K562 (cell line): ENCODE measurements around the gene TERT. TPM values are rescaled to one million over a fixed set of nuclear protein-coding genes. Genes with fewer than 3 reads are reported as not detected.

Source experiments
- ATAC-seq: fragments of 200-7000 bp; cut with Tn5 transposase; 3 replicates; pipeline ENCODE4 v1.9.1; 2020; ENCODE audit warnings: moderate library complexity
- BruUV-seq: library from RNA; stranded (reverse); fragments of 400-500 nt; replicated peaks from 2 replicates; lab custom pipeline; 2021; lab: Mats Ljungman, UMichigan
- CTCF ChIA-PET: fragments of 300-600 bp; formaldehyde crosslinking; extraction: SDS; loops from one replicate; lab custom pipeline; 2021; ENCODE audit warnings: low intra/inter-chr PET ratio; lab: Yijun Ruan, JAX
- POLR2A ChIA-PET: fragments of 300-600, 350-650 bp; sonication (Branson Sonifier 250); formaldehyde crosslinking; extraction: SDS; loops from one replicate; lab custom pipeline; 2021; ENCODE audit warnings: antibody characterized with exemption, inconsistent platforms; lab: Yijun Ruan, JAX
- DNase-seq, 4 experiments: peaks; one replicate each; pipeline versions ENCODE4 v3.0.0 to v3.0.0-alpha.2; 2011 to 2018; ENCODE audit warnings: low spot score in 3 of 4, mixed read lengths in 3 of 4; ENCODE audit errors: extremely low read depth in 1 of 4
- FAIRE-seq: peaks from 2 replicates; lab custom pipeline; 2011; peaks lifted over from hg19 to GRCh38; lab: Jason Lieb, UNC
- H2AFZ ChIP-seq: 2 replicates; pipeline ENCODE4 v1.6.0; 2011; ENCODE audit warnings: low read depth, low read length, control low read depth, inconsistent platforms
- H3K27ac ChIP-seq: fragments of 200-600 bp; 3 replicates; pipeline ENCODE4 v1.8.0; 2011; ENCODE audit warnings: low read depth, mild to moderate bottlenecking, control low read depth, inconsistent platforms, low read length, moderate library complexity, mixed read lengths; ENCODE audit errors: extremely low read depth
- H3K27me3 ChIP-seq, 2 experiments: fragments of 300-600 bp in 1 of 2; 2 replicates in 1 of 2; 3 replicates in 1 of 2; pipeline versions ENCODE4 v1.6.0 to v1.8.0; 2011; ENCODE audit warnings: inconsistent platforms in 2 of 2, low read length in 2 of 2, mild to moderate bottlenecking in 1 of 2, mixed read lengths in 1 of 2, moderate library complexity in 1 of 2; ENCODE audit not compliant: control insufficient read depth in 2 of 2, insufficient read depth in 2 of 2
- H3K36me3 ChIP-seq: fragments of 300-600 bp; 3 replicates; pipeline ENCODE4 v1.8.0; 2011; ENCODE audit warnings: mild to moderate bottlenecking, low read length, inconsistent platforms; ENCODE audit not compliant: control insufficient read depth, insufficient read depth
- H3K4me1 ChIP-seq, 2 experiments: fragments of 200-600 bp in 1 of 2; replicated peaks in 1 of 2; 2 replicates in 1 of 2; 3 replicates in 1 of 2; pipeline versions ENCODE4 v1.5.1 to v1.8.0; 2011; ENCODE audit warnings: inconsistent platforms in 2 of 2, low read length in 2 of 2, mild to moderate bottlenecking in 1 of 2, mixed read lengths in 1 of 2, moderate library complexity in 1 of 2; ENCODE audit not compliant: control insufficient read depth in 2 of 2, insufficient read depth in 2 of 2
- H3K4me2 ChIP-seq: 2 replicates; pipeline ENCODE4 v1.6.1; 2011; ENCODE audit warnings: low read length, control low read depth, inconsistent platforms, mixed read lengths; ENCODE audit not compliant: insufficient read depth
- H3K4me3 ChIP-seq: fragments of 200-600 bp; sonication (generic), shearing (Covaris generic); 2 replicates; pipeline ENCODE4 v1.5.1; 2016; ENCODE audit warnings: control low read depth, inconsistent platforms
- H3K79me2 ChIP-seq: fragments of 200-600 bp; 3 replicates; pipeline ENCODE4 v1.8.0; 2011; ENCODE audit warnings: low read length, inconsistent platforms; ENCODE audit not compliant: control insufficient read depth, insufficient read depth
- H3K9ac ChIP-seq, 2 experiments: 2 replicates each; pipeline versions ENCODE4 v1.6.0 to v1.6.1; 2011; ENCODE audit warnings: low read depth in 2 of 2, low read length in 2 of 2, control low read depth in 1 of 2, inconsistent platforms in 1 of 2, mild to moderate bottlenecking in 1 of 2, mixed read lengths in 1 of 2; ENCODE audit not compliant: insufficient read depth in 1 of 2
- H3K9me1 ChIP-seq: one replicate; pipeline ENCODE4 v1.6.0; 2011; ENCODE audit warnings: inconsistent platforms, mild to moderate bottlenecking, low read length, moderate library complexity; ENCODE audit not compliant: control insufficient read depth, insufficient read depth
- H3K9me3 ChIP-seq: replicated peaks from 2 replicates; pipeline ENCODE4 v1.5.1; 2011; ENCODE audit warnings: low read depth, low read length, inconsistent platforms; ENCODE audit not compliant: control insufficient read depth, insufficient read depth
- H4K20me1 ChIP-seq: replicated peaks from 2 replicates; pipeline ENCODE4 v1.6.1; 2011; ENCODE audit warnings: low read length, inconsistent platforms, mixed read lengths; ENCODE audit not compliant: control insufficient read depth, insufficient read depth
- GTF2A2 ChIP-seq: IDR thresholded peaks from 2 replicates; pipeline ENCODE4 v1.6.1; 2016; ENCODE audit warnings: mild to moderate bottlenecking, missing genetic modification characterization, missing compliant biosample characterization
- NFIC ChIP-seq: fragments of 450-650 bp; IDR thresholded peaks from 2 replicates; pipeline ENCODE4 v1.6.1; 2017; ENCODE audit warnings: mild to moderate bottlenecking, inconsistent platforms
- RBFOX2 ChIP-seq: fragments of 200-400 bp; formaldehyde crosslinking; IDR thresholded peaks from 2 replicates; pipeline ENCODE4 v1.6.1; 2017; ENCODE audit warnings: low read depth, mild to moderate bottlenecking, low read length, moderate library complexity
- ZNF263 ChIP-seq: sonication (generic); formaldehyde crosslinking; IDR thresholded peaks from 2 replicates; pipeline ENCODE4 v1.8.0; 2022; ENCODE audit warnings: mild to moderate bottlenecking, missing genetic modification reagents, borderline replicate concordance
- ZNF764 ChIP-seq: fragments of 250-450 bp; sonication (Bioruptor Pico); IDR thresholded peaks from 2 replicates; pipeline ENCODE4 v1.4.0; 2020; ENCODE audit warnings: low read depth, mild to moderate bottlenecking, moderate library complexity
- WGBS: fragments of 100-300 bp; shearing (Covaris generic); methylation state at CpG from one replicate; pipeline ENCODE4 v1.1.6; 2016; ENCODE audit warnings: low coverage, mixed read lengths; ENCODE audit not compliant: insufficient coverage; ENCODE audit errors: missing lambda C conversion rate; 5-methylcytosine and 5-hydroxymethylcytosine counted together
- in situ Hi-C: fragments of 300-500 bp; cut with MboI; formaldehyde crosslinking; loops from 4 replicates; pipeline ENCODE4 v1.15.0; 2018; ENCODE audit warnings: inconsistent platforms, mixed read lengths
- intact Hi-C: fragments of 100-400 bp; cut with micrococcal nuclease; formaldehyde crosslinking; loops from 2 replicates; pipeline ENCODE4 v1.14.2; 2022
- polyA plus RNA-seq, 8 experiments: library from polyadenylated mRNA; depleted of rRNA in 4 of 8; stranded (reverse) in 5 of 8; unstranded in 3 of 8; fragments of >200 nt; fragmentation: Nextera tagmentation in 2 of 8; fragmentation: Illumina TruSeq in 1 of 8; extraction: Ambion mirVana in 2 of 8; extraction: Trizol in 1 of 8; gene quantifications; 2 replicates each; pipeline versions ENCODE4 v1.2.1 to v1.2.3, GENCODE V29; 2011 to 2014; ENCODE audit warnings: inconsistent platforms in 1 of 8, missing spikeins in 1 of 8
- total RNA-seq, 7 experiments: library from RNA; depleted of rRNA in 6 of 7; stranded (reverse); fragments of >200 nt in 6 of 7; fragmentation: Illumina TruSeq in 2 of 7; extraction: Trizol in 2 of 7; gene quantifications; 2 replicates each; pipeline versions ENCODE4 v1.2.1 to v1.2.3, GENCODE V29; 2011 to 2021; ENCODE audit warnings: low replicate concordance in 1 of 7
- TF ChIP-seq, protein P1 (sequence below), 2 experiments: fragments of 450-650 bp; conservative IDR thresholded peaks; 2 replicates each; pipeline ENCODE4 v1.6.1; 2017; ENCODE audit warnings: mild to moderate bottlenecking in 2 of 2, moderate library complexity in 2 of 2

TERT gene
- total and polyA plus RNA-seq, 9 of the 15 experiments (the other 6 are each of a cell fraction or from before 2014, with no cell fraction given) = 0.08 to 4.5 (median 0.98) TPM; not detected in 1

DNA sequence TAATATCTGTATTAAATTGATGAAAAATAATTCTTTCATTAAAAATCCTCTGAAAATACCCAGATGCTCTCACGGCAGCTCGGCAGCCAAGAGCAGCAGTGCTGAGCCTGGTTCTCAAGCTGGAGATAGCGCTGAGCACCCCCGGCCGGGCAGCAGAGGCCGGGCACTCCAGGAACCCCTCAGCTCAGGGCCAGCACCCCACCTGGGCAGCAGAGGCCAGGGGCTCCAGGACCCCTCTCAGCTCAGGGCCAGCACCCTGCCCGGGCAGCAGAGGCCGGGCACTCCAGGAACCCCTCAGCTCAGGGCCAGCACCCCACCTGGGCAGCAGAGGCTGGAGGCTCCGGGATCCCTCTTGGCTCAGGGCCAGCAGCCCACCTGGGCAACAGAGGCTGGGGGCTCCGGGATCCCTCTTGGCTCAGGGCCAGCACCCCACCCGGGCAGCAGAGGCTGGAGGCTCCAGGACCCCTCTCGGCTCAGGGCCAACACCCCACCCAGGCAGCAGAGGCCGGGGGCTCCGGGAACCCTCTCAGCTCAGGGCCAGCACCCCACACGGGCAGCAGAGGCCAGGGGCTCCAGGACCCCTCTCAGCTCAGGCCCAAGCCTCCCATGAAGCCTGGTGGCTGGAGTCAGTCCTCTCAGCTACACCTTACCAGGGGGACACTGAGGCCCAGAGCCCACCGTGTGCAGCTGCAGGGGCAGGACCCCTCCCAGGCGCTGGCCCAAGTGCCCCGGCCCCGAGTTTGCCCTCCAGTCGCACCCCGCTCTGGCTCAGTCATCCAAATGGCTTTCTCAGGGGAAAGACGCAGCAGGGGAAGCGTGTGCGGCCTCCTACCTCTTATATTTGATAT lies 28.3 kb upstream of the TERT start:
- Histone ChIP-seq H3K4me2 (no peak overlapping the region), H3K9ac (no peak overlapping the region; a peak in 1 of 4 replicates), H3K27ac (no peak overlapping the region), H2AFZ (no peak overlapping the region), H4K20me1 (peaks cover 7% of the 10 kb centered on the region), H3K4me3 (no peak overlapping the region), H3K4me1 (peaks cover 0 to 32% of the 10 kb centered on the region in 2 experiments; a peak in 1 of 5 replicates), H3K9me1 (no peaks in the 10 kb centered on the region), H3K36me3 (peaks cover 83% of the 10 kb centered on the region), H3K9me3 (no peaks in the 10 kb centered on the region), H3K27me3 (no peaks in the 10 kb centered on the region), H3K79me2 (no peaks in the 10 kb centered on the region)
- no peak for DNase-seq
- BruUV-seq = no TSS peak
- WGBS = 90% methylated on average over 24 of the region's 24 CpGs
- POLR2A ChIA-PET = interaction anchor here (0.7 kb wide), 1 partner anchor 9 kb away, joined by 3 read pairs; no protein-coding TSS in a partner anchor
- intact Hi-C loops = no loop called here
- TF ChIP-seq ZNF263 (CRISPR knock-in tag) = no peak
- no peak for TF ChIP-seq ZNF764 (CRISPR knock-in tag)
- peak; percentile 71 for TF ChIP-seq NFIC
- no peak for TF ChIP-seq GTF2A2 (tag)
- TF ChIP-seq RBFOX2 = peak; percentile 15; the same call in 1 of the 2 replicates
- TF ChIP-seq, protein P1, sequence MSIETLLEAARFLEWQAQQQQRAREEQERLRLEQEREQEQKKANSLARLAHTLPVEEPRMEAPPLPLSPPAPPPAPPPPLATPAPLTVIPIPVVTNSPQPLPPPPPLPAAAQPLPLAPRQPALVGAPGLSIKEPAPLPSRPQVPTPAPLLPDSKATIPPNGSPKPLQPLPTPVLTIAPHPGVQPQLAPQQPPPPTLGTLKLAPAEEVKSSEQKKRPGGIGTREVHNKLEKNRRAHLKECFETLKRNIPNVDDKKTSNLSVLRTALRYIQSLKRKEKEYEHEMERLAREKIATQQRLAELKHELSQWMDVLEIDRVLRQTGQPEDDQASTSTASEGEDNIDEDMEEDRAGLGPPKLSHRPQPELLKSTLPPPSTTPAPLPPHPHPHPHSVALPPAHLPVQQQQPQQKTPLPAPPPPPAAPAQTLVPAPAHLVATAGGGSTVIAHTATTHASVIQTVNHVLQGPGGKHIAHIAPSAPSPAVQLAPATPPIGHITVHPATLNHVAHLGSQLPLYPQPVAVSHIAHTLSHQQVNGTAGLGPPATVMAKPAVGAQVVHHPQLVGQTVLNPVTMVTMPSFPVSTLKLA (conservative IDR thresholded peaks at IDR 0.05) = no peak
- in situ Hi-C loops = no loop called here
- ATAC-seq = no peak
- no peak for FAIRE-seq
- CTCF ChIA-PET = no interaction called here
